WTC11 (cell line): ENCODE measurements around the gene TAPT1.

ENCODE experiments used
- CTCF ChIP-seq: fragments of 200-600 bp; IDR thresholded peaks from 2 replicates; pipeline ENCODE4 v1.8.0; 2022; ENCODE audit warnings: antibody characterized with exemption
- FOXP1 ChIP-seq: sonication (generic); formaldehyde crosslinking; IDR thresholded peaks from 2 replicates; pipeline ENCODE4 v1.8.0; 2022; ENCODE audit warnings: missing genetic modification reagents, mild to moderate bottlenecking, moderate library complexity, borderline replicate concordance
- SMAD4 ChIP-seq: sonication (generic); formaldehyde crosslinking; IDR thresholded peaks from 2 replicates; pipeline ENCODE4 v1.8.0; 2022; ENCODE audit warnings: mild to moderate bottlenecking, missing genetic modification reagents
- SP1 ChIP-seq: sonication (generic); formaldehyde crosslinking; conservative IDR thresholded peaks from 2 replicates; pipeline ENCODE4 v1.8.1; 2022; ENCODE audit warnings: missing genetic modification reagents
- ZBTB21 ChIP-seq: sonication (generic); formaldehyde crosslinking; IDR thresholded peaks from 2 replicates; pipeline ENCODE4 v1.8.1; 2023; ENCODE audit warnings: mild to moderate bottlenecking, missing genetic modification reagents, borderline replicate concordance

GRCh38 chr4:16267639-16268038 lies 41.4 kb upstream of the TAPT1 start:
- TF ChIP-seq SP1 (CRISPR knock-in tag) (no peak), SMAD4 (no peak), FOXP1 (CRISPR knock-in tag) (no peak), CTCF (no peak), ZBTB21 (CRISPR knock-in tag) (no peak)
